Measurements from ENCODE around the gene HNRNPH3.

HNRNPH3 gene, protein sequence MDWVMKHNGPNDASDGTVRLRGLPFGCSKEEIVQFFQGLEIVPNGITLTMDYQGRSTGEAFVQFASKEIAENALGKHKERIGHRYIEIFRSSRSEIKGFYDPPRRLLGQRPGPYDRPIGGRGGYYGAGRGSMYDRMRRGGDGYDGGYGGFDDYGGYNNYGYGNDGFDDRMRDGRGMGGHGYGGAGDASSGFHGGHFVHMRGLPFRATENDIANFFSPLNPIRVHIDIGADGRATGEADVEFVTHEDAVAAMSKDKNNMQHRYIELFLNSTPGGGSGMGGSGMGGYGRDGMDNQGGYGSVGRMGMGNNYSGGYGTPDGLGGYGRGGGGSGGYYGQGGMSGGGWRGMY

DNA sequence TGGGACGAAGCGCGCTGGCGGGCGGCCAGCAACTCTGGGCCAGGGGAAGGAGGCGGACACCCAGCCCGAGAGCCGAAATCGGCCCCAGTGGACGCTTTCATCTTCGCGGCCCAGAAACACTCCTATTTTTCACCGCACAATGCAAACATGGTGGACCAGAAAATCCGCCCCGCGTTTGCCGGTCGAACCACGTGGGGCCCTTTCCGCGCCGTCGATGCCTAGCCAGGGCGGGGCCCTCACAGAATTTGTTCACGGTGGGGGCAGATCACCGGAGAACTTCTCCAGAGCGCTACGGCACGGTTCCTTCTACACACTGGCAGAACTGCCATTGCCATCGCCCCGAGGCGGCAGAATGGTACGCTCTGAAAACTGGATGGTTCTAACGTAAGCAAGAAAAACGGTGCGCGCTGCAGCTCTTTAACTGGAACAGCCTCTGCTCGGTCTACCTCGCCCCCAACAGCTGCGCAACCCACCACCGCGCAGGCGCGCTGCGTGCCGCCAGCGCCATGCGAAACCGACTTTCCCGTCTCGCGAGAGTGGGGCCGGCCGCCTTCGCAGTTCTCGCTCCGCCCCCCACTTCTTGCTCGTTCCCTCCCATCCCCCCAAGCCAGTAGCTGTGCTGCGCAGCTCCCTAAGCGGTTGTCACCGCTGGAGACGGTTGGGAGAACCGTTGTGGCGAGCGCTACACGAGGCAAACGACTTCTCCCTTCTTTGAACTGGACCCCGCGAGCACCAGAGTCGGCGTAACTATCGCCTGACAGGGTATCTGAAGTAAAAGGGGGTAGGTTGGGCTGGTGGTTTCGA lies at the start of gene HNRNPH3:
TSS of gene HNRNPH3 (plus strand) at position 610 of the 804 bp plus-strand sequence. CDS start 5,158 bp downstream, outside the sequence.
- Histone ChIP-seq H3K4me3 (ENCODE audit: low read depth, low read length) (peak within 1 kb of the TSS; percentile 88), H3K27me3 (replicated peaks) (no peaks in the 10 kb centered on the region), H3K27ac (peak within 1 kb of the TSS; percentile 95), H3K36me3 (replicated peaks) (peaks cover 6% of the 10 kb centered on the region)
- TF ChIP-seq, protein P1, sequence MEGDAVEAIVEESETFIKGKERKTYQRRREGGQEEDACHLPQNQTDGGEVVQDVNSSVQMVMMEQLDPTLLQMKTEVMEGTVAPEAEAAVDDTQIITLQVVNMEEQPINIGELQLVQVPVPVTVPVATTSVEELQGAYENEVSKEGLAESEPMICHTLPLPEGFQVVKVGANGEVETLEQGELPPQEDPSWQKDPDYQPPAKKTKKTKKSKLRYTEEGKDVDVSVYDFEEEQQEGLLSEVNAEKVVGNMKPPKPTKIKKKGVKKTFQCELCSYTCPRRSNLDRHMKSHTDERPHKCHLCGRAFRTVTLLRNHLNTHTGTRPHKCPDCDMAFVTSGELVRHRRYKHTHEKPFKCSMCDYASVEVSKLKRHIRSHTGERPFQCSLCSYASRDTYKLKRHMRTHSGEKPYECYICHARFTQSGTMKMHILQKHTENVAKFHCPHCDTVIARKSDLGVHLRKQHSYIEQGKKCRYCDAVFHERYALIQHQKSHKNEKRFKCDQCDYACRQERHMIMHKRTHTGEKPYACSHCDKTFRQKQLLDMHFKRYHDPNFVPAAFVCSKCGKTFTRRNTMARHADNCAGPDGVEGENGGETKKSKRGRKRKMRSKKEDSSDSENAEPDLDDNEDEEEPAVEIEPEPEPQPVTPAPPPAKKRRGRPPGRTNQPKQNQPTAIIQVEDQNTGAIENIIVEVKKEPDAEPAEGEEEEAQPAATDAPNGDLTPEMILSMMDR (IDR thresholded peaks at IDR 0.05; ENCODE audit: low read depth, low read length, missing control alignments): no peak
- peak; percentile 93 for DNase-seq
- in situ Hi-C loops (cut with HindIII; ENCODE audit: low pct_ligation_motif_present, low sequenced_read_pairs): no loop called here

GRCh38 chr10:68284062-68285001 lies 47.5 kb upstream of the HNRNPH3 start:
- no peak for DNase-seq
- no peaks in the 10 kb centered on the region for H3K36me3 ChIP-seq (replicated peaks)
- TF ChIP-seq, protein P1 (IDR thresholded peaks at IDR 0.05; ENCODE audit: low read depth, low read length, missing control alignments): no peak
- in situ Hi-C loops (cut with HindIII; ENCODE audit: low pct_ligation_motif_present, low sequenced_read_pairs): no loop called here
- no peaks in the 10 kb centered on the region for H3K27me3 ChIP-seq (replicated peaks)
- H3K4me3 ChIP-seq (ENCODE audit: low read depth, low read length): no peak overlapping the region
- H3K27ac ChIP-seq: no peak overlapping the region

DNA sequence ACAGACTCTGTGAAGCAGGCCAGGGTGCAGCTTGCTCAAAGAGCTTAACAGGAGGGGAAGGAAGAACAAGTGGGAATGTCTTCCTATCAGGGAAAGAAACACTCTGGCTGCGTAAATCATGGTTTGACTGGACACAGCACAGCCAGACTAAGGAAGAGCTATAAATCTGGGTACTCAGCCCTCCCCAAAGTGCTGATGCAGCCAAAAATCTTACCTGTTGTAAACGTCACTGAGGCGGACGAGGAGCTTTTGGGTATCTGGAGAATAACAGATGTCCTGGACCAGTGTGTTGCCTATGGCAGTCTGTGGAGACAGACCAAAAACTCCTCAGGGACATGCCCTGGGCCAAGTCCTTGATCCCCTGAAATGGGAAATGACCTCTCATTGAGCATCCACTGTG lies 43.1 kb upstream of the HNRNPH3 start:
- in situ Hi-C loops (cut with HindIII; ENCODE audit: low pct_ligation_motif_present, low sequenced_read_pairs): no loop called here
- no peak overlapping the region for H3K27ac ChIP-seq
- DNase-seq: no peak
- H3K36me3 ChIP-seq (replicated peaks): no peaks in the 10 kb centered on the region
- H3K27me3 ChIP-seq (replicated peaks): no peaks in the 10 kb centered on the region
- no peak overlapping the region for H3K4me3 ChIP-seq (ENCODE audit: low read depth, low read length)
- TF ChIP-seq, protein P1 (IDR thresholded peaks at IDR 0.05; ENCODE audit: low read depth, low read length, missing control alignments): no peak

DNA sequence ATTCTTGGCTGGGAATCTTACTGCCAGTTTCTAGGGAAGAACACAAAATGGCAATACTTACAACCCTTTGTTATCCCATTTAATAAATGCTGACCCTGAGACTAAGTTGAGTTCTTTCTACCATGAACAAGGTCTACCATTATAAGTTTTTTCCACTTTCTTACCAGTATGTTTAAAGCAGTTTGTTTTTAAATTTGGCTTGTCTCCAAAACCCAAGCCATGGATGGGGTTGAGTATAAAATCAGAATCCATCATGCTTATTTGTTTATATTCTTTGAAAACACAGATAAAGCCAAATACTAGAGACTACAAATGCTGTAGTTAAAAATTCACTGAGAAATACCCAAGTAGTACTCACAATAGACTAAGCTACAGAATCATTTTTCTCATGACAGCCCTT lies 41.1 kb upstream of the HNRNPH3 start:
- no peak overlapping the region for H3K4me3 ChIP-seq (ENCODE audit: low read depth, low read length)
- no peaks in the 10 kb centered on the region for H3K36me3 ChIP-seq (replicated peaks)
- TF ChIP-seq, protein P1 (IDR thresholded peaks at IDR 0.05; ENCODE audit: low read depth, low read length, missing control alignments): no peak
- DNase-seq: no peak
- in situ Hi-C loops (cut with HindIII; ENCODE audit: low pct_ligation_motif_present, low sequenced_read_pairs): no loop called here
- H3K27me3 ChIP-seq (replicated peaks): no peaks in the 10 kb centered on the region
- H3K27ac ChIP-seq: no peak overlapping the region

- TF ChIP-seq, protein P1 (IDR thresholded peaks at IDR 0.05; ENCODE audit: low read depth, low read length, missing control alignments): no peak
- H3K4me3 ChIP-seq (ENCODE audit: low read depth, low read length): no peak overlapping the region
- in situ Hi-C loops (cut with HindIII; ENCODE audit: low pct_ligation_motif_present, low sequenced_read_pairs): no loop called here
- H3K36me3 ChIP-seq (replicated peaks): no peaks in the 10 kb centered on the region
- no peak overlapping the region for H3K27ac ChIP-seq
- DNase-seq: no peak
- no peaks in the 10 kb centered on the region for H3K27me3 ChIP-seq (replicated peaks)
Observed at GRCh38 chr10:68296843-68297663, 34.8 kb upstream of the HNRNPH3 start.

Measured in brain microvascular endothelial cell (primary cell).